Lower leg skin (tissue), 4 donors: ENCODE results near the gene AFDN. TPM values are rescaled to one million over a fixed set of nuclear protein-coding genes. Genes with fewer than 3 reads are reported as not detected.

ENCODE experiments used
- DNase-seq, 2 donors: peaks; one replicate each; pipeline ENCODE4 v3.0.0-alpha.2; 2019; ENCODE audit warnings: low spot score in 2 of 2
- H3K4me3 ChIP-seq: fragments of 200-600 bp; sonication (generic); 2 replicates; pipeline ENCODE4 v1.5.1; 2017; ENCODE audit warnings: mild to moderate bottlenecking, low read depth; ENCODE audit not compliant: poor library complexity, severe bottlenecking
- CTCF ChIP-seq, 3 donors: fragments of 450-650 bp; IDR thresholded peaks; one replicate each; pipeline ENCODE4 v1.5.1; 2016; ENCODE audit warnings: antibody characterized with exemption in 3 of 3, mild to moderate bottlenecking in 3 of 3, moderate library complexity in 2 of 3
- POLR2A ChIP-seq, 2 donors: fragments of 450-650 bp; IDR thresholded peaks; one replicate each; pipeline ENCODE4 v1.6.1; 2016 to 2017; ENCODE audit warnings: antibody characterized with exemption in 2 of 2, mild to moderate bottlenecking in 1 of 2, moderate library complexity in 1 of 2
- WGBS, 2 donors: methylation state at CpG; one replicate each; pipeline ENCODE4 v1.1.5; 2018; 5-methylcytosine and 5-hydroxymethylcytosine counted together
- intact Hi-C: fragments of 100-400 bp; cut with DNase I; formaldehyde crosslinking; loops from one replicate; pipeline ENCODE4 v1.15.0; 2023; ENCODE audit warnings: low total_unique reads
- total RNA-seq, 4 donors: library from RNA; depleted of rRNA; stranded (reverse); fragments of >200 nt; gene quantifications; one replicate each; pipeline ENCODE4 v1.1.0, GENCODE V29; 2016

The AFDN gene
- total RNA-seq, 4 donors from 2014 or later = 137 to 213 (median 168) TPM

GRCh38 chr6:167984144-167984719 lies 157.5 kb downstream of the AFDN start:
- no peak overlapping the region for H3K4me3 ChIP-seq
- TF ChIP-seq POLR2A (IDR thresholded peaks at IDR 0.05) = no peak
- TF ChIP-seq CTCF (IDR thresholded peaks at IDR 0.05) = no peak
- no peak for DNase-seq
- intact Hi-C loops = no loop called here
- WGBS, 2 donors = 90 to 93% methylated on average over 11 of the region's 11 CpGs

GRCh38 chr6:167984876-167985604 lies 158.3 kb downstream of the AFDN start:
- peak in 1 of 2 donors; percentile 52 for DNase-seq
- TF ChIP-seq POLR2A (IDR thresholded peaks at IDR 0.05) (no peak), CTCF (IDR thresholded peaks at IDR 0.05) (no peak)
- H3K4me3 ChIP-seq = no peak overlapping the region
- intact Hi-C loops = no loop called here
- 93 to 95% methylated on average over 13 of the region's 13 CpGs for WGBS, 2 donors

- no peak overlapping the region for H3K4me3 ChIP-seq
- 96% methylated on average over 36 to 39 of the region's 39 CpGs for WGBS, 2 donors
- intact Hi-C loops = no loop called here
- TF ChIP-seq CTCF (IDR thresholded peaks at IDR 0.05) = no peak
- no peak for TF ChIP-seq POLR2A (IDR thresholded peaks at IDR 0.05)
- peak in 1 of 2 donors; percentile 75 for DNase-seq
These were observed 159.3 kb downstream of the AFDN start for GRCh38 chr6:167985911-167986595.

GRCh38 chr6:167987396-167988153 lies 160.9 kb downstream of the AFDN start:
- TF ChIP-seq CTCF (IDR thresholded peaks at IDR 0.05) (no peak), POLR2A (IDR thresholded peaks at IDR 0.05) (no peak)
- WGBS, 2 donors = 79 to 90% methylated on average over 35 of the region's 35 CpGs
- DNase-seq = peak; percentile 11 to 69
- H3K4me3 ChIP-seq = no peak overlapping the region
- intact Hi-C loops = no loop called here

- no peak overlapping the region for H3K4me3 ChIP-seq
- TF ChIP-seq POLR2A (IDR thresholded peaks at IDR 0.05) = no peak
- TF ChIP-seq CTCF (IDR thresholded peaks at IDR 0.05) = no peak
- 72 to 74% methylated on average over 5 of the region's 5 CpGs for WGBS, 2 donors
- peak; percentile 10 to 52 for DNase-seq
- intact Hi-C loops = no loop called here
These were observed 161.4 kb downstream of the AFDN start for GRCh38 chr6:167988154-167988495.
